ENCODE data around the gene ATP13A4. TPM values are rescaled to one million over a fixed set of nuclear protein-coding genes. Genes with fewer than 3 reads are reported as not detected.

ATP13A4 gene
- total and polyA plus RNA-seq, 7 donors, result 0.10 to 0.36 (median 0.22) TPM; not detected in 3

GRCh38 chr3:193594946-193595689 lies 40.4 kb upstream of the ATP13A4 start:
- ATAC-seq (no peak), DNase-seq (no peak)
- Histone ChIP-seq H3K27me3 (ENCODE audit: insufficient read depth in 3 of 3, low read length in 2 of 3) (no peaks in the 10 kb centered on the region), H3K9me3 (no peaks in the 10 kb centered on the region), H3K4me3 (peak overlapping the region; percentile 94), H3K4me1 (peaks cover 23% of the 10 kb centered on the region), H3K36me3 (ENCODE audit: insufficient read depth in 1 of 2, low read depth in 1 of 2) (peaks cover 2 to 7% of the 10 kb centered on the region in 2 donors), H3K27ac (no peak overlapping the region)
- no peak for TF ChIP-seq CTCF (IDR thresholded peaks at IDR 0.05)
- WGBS, 3 donors, result 67 to 79% (median 76%) methylated on average over 1 of the region's 1 CpG
- intact Hi-C loops (cut with DNase I), result loop anchor here in 1 of 2 donors (10.0 kb wide), 1 partner anchor 350 kb away; the partner anchor contains the start of gene PLAAT1

GRCh38 chr3:193593668-193594030 lies 39.0 kb upstream of the ATP13A4 start:
- intact Hi-C loops (cut with DNase I), result loop anchor here in 1 of 2 donors (10.0 kb wide), 1 partner anchor 349 kb away; the partner anchor contains the start of gene PLAAT1
- Histone ChIP-seq H3K4me3 (peak overlapping the region; percentile 94), H3K27ac (peak overlapping the region; percentile 92), H3K27me3 (ENCODE audit: insufficient read depth in 3 of 3, low read length in 2 of 3) (no peaks in the 10 kb centered on the region), H3K9me3 (no peaks in the 10 kb centered on the region), H3K4me1 (peaks cover 23% of the 10 kb centered on the region), H3K36me3 (ENCODE audit: insufficient read depth in 1 of 2, low read depth in 1 of 2) (peaks cover 2 to 7% of the 10 kb centered on the region in 2 donors)
- TF ChIP-seq CTCF (IDR thresholded peaks at IDR 0.05), result no peak
- ATAC-seq, result peak in 3 of 4 donors; percentile 2 to 35 (median 8)
- no peak for DNase-seq
- 0 to 1% (median 0%) methylated on average over 11 of the region's 11 CpGs for WGBS, 3 donors

GRCh38 chr3:193592841-193593667 lies 38.4 kb upstream of the ATP13A4 start, which contains the start of gene OPA1:
Gene OPA1 (plus strand): TSS chr3:193593208. CDS start chr3:193593378, 170 bp downstream.
- no peaks in the 10 kb centered on the region for H3K27me3 ChIP-seq (ENCODE audit: insufficient read depth in 3 of 3, low read length in 2 of 3)
- H3K9me3 ChIP-seq, result no peaks in the 10 kb centered on the region
- H3K36me3 ChIP-seq (ENCODE audit: insufficient read depth in 1 of 2, low read depth in 1 of 2), result peaks cover under 1 to 7% of the 10 kb centered on the region in 2 donors
- peak; percentile 99 for DNase-seq
- peak; percentile 98 to 99 (median 98) for ATAC-seq
- H3K4me1 ChIP-seq, result peaks cover 23% of the 10 kb centered on the region
- H3K27ac ChIP-seq, result peak within 1 kb of the TSS; percentile 92
- H3K4me3 ChIP-seq, result peak within 1 kb of the TSS; percentile 94
- intact Hi-C loops (cut with DNase I), result loop anchor here in 1 of 2 donors (10.0 kb wide), 1 partner anchor 348 kb away; the partner anchor contains the start of gene PLAAT1
- WGBS, 3 donors, result 1% methylated on average over 53 to 55 of the region's 55 CpGs
- TF ChIP-seq CTCF (IDR thresholded peaks at IDR 0.05), result peak; percentile 38

GRCh38 chr3:193590088-193590856 lies 35.6 kb upstream of the ATP13A4 start:
- no peak for TF ChIP-seq CTCF (IDR thresholded peaks at IDR 0.05)
- intact Hi-C loops (cut with DNase I), result loop anchor here in 1 of 2 donors (10.0 kb wide), 1 partner anchor 345 kb away; the partner anchor contains the start of gene PLAAT1
- H3K36me3 ChIP-seq (ENCODE audit: insufficient read depth in 1 of 2, low read depth in 1 of 2), result no peaks in the 10 kb centered on the region
- WGBS, 3 donors, result 85 to 87% (median 86%) methylated on average over 6 of the region's 6 CpGs
- no peak overlapping the region for H3K4me3 ChIP-seq
- ATAC-seq (no peak), DNase-seq (no peak)
- peaks cover 20% of the 10 kb centered on the region for H3K4me1 ChIP-seq
- H3K9me3 ChIP-seq, result no peaks in the 10 kb centered on the region
- H3K27me3 ChIP-seq (ENCODE audit: insufficient read depth in 3 of 3, low read length in 2 of 3), result no peaks in the 10 kb centered on the region
- H3K27ac ChIP-seq, result no peak overlapping the region

All from psoas muscle (tissue), 8 donors.